Liver (tissue), 9 donors: Measurements from ENCODE around the gene SCLT1. TPM values are rescaled to one million over a fixed set of nuclear protein-coding genes. Genes with fewer than 3 reads are reported as not detected.

Source experiments
- DNase-seq: peaks from one replicate; pipeline ENCODE4 v3.0.0-alpha.2; 2017; ENCODE audit warnings: low spot score
- H3K27ac ChIP-seq, 2 donors: one replicate each; pipeline ENCODE4 v1.7.0; 2013; ENCODE audit warnings: inconsistent platforms in 2 of 2, low read length in 2 of 2, control low read depth in 1 of 2, low read depth in 1 of 2, mild to moderate bottlenecking in 1 of 2
- H3K27me3 ChIP-seq, 4 donors: one replicate each; pipeline versions ENCODE4 v1.6.1 to v1.7.0; 2013; ENCODE audit warnings: low read length in 3 of 4, inconsistent platforms in 1 of 4, mild to moderate bottlenecking in 1 of 4, moderate library complexity in 1 of 4; ENCODE audit not compliant: control insufficient read depth in 4 of 4, insufficient read depth in 4 of 4
- H3K36me3 ChIP-seq, 4 donors: one replicate each; pipeline versions ENCODE4 v1.6.1 to v1.7.0; 2013; ENCODE audit warnings: low read length in 3 of 4, mild to moderate bottlenecking in 3 of 4, low read depth in 1 of 4, moderate library complexity in 1 of 4; ENCODE audit not compliant: control insufficient read depth in 4 of 4, insufficient read depth in 3 of 4
- H3K4me1 ChIP-seq, 4 donors: one replicate each; pipeline versions ENCODE4 v1.6.1 to v1.7.0; 2013; ENCODE audit warnings: low read length in 3 of 4, mild to moderate bottlenecking in 3 of 4, moderate library complexity in 1 of 4; ENCODE audit not compliant: control insufficient read depth in 4 of 4, insufficient read depth in 4 of 4
- H3K4me3 ChIP-seq, 3 donors: one replicate each; pipeline versions ENCODE4 v1.6.1 to v1.7.0; 2013; ENCODE audit warnings: low read length in 3 of 3, control low read depth in 1 of 3, low read depth in 1 of 3, mild to moderate bottlenecking in 1 of 3
- H3K9ac ChIP-seq, 2 donors: one replicate each; pipeline ENCODE4 v1.7.0; 2013; ENCODE audit warnings: low read length in 2 of 2, mild to moderate bottlenecking in 2 of 2, moderate library complexity in 2 of 2, control low read depth in 1 of 2, low read depth in 1 of 2
- H3K9me3 ChIP-seq, 4 donors: one replicate each; pipeline versions ENCODE4 v1.6.1 to v1.7.0; 2013; ENCODE audit warnings: low read length in 3 of 4; ENCODE audit not compliant: control insufficient read depth in 4 of 4
- FOXA1 ChIP-seq: IDR thresholded peaks from 2 replicates; pipeline ENCODE4 v1.6.1; 2016; ENCODE audit warnings: antibody characterized with exemption
- FOXA2 ChIP-seq: IDR thresholded peaks from 2 replicates; pipeline ENCODE4 v1.6.1; 2016; ENCODE audit warnings: antibody characterized with exemption
- GABPA ChIP-seq, 2 donors: IDR thresholded peaks in 1 of 2; conservative IDR thresholded peaks in 1 of 2; 2 replicates each; pipeline ENCODE4 v1.6.1; 2016; ENCODE audit warnings: antibody characterized with exemption in 2 of 2, mild to moderate bottlenecking in 1 of 2, moderate library complexity in 1 of 2
- HNF4A ChIP-seq, 2 donors: conservative IDR thresholded peaks; 2 replicates each; pipeline ENCODE4 v1.6.1; 2016; ENCODE audit warnings: antibody characterized with exemption in 2 of 2, mild to moderate bottlenecking in 2 of 2
- HNF4G ChIP-seq: IDR thresholded peaks from 2 replicates; pipeline ENCODE4 v1.6.1; 2016; ENCODE audit warnings: antibody characterized with exemption
- JUND ChIP-seq, 2 donors: IDR thresholded peaks; 2 replicates each; pipeline ENCODE4 v1.6.1; 2016; ENCODE audit warnings: antibody characterized with exemption in 2 of 2
- NR2F2 ChIP-seq: IDR thresholded peaks from 2 replicates; pipeline ENCODE4 v1.6.1; 2016; ENCODE audit warnings: antibody characterized with exemption
- RAD21 ChIP-seq, 2 donors: IDR thresholded peaks; 2 replicates each; pipeline ENCODE4 v1.6.1; 2016; ENCODE audit warnings: antibody characterized with exemption in 2 of 2, mild to moderate bottlenecking in 2 of 2
- RXRA ChIP-seq, 2 donors: IDR thresholded peaks; 2 replicates each; pipeline ENCODE4 v1.6.1; 2017 to 2018; ENCODE audit warnings: antibody characterized with exemption in 2 of 2, mild to moderate bottlenecking in 1 of 2
- SP1 ChIP-seq: IDR thresholded peaks from 2 replicates; pipeline ENCODE4 v1.6.1; 2018; ENCODE audit warnings: antibody characterized with exemption, mild to moderate bottlenecking
- TAF1 ChIP-seq: conservative IDR thresholded peaks from 2 replicates; pipeline ENCODE4 v1.6.1; 2016; ENCODE audit warnings: antibody characterized with exemption, mild to moderate bottlenecking
- YY1 ChIP-seq: IDR thresholded peaks from 2 replicates; pipeline ENCODE4 v1.6.1; 2016; ENCODE audit warnings: antibody characterized with exemption, mild to moderate bottlenecking
- WGBS: extraction: QIAGEN DNeasy Blood & Tissue Kit; methylation state at CpG from one replicate; pipeline ENCODE4 v1.1.7; 2013; 5-methylcytosine and 5-hydroxymethylcytosine counted together
- polyA plus RNA-seq, 2 donors: library from polyadenylated mRNA; stranded (reverse) in 1 of 2; unstranded in 1 of 2; fragments of 200-250 nt in 1 of 2; fragments of >200 nt in 1 of 2; fragmentation: Nextera tagmentation in 1 of 2; extraction: Ambion mirVana in 1 of 2; gene quantifications; one replicate each; pipeline versions ENCODE4 v1.2.1 to v1.2.3, GENCODE V29; 2013 to 2015
- total RNA-seq, 2 donors: library from RNA; depleted of rRNA; stranded (reverse); fragments of >200 nt; gene quantifications; one replicate each; pipeline ENCODE4 v1.2.3, GENCODE V29; 2014
- TF ChIP-seq, protein P1 (sequence below): IDR thresholded peaks from 2 replicates; pipeline ENCODE4 v1.6.1; 2016; ENCODE audit warnings: antibody characterized with exemption
- TF ChIP-seq, protein P2 (sequence below): IDR thresholded peaks from 2 replicates; pipeline ENCODE4 v1.6.1; 2016; ENCODE audit warnings: antibody characterized with exemption
- TF ChIP-seq, protein P3 (sequence below): IDR thresholded peaks from 2 replicates; pipeline ENCODE4 v1.6.1; 2016; ENCODE audit warnings: antibody characterized with exemption, mild to moderate bottlenecking
- TF ChIP-seq, protein P4 (sequence below): fragments of 150-350 bp; IDR thresholded peaks from 2 replicates; pipeline ENCODE4 v1.5.1; 2017; ENCODE audit warnings: improper control_type of control experiment, low read depth, low read length; ENCODE audit not compliant: missing input control
- TF ChIP-seq, protein P5 (sequence below): IDR thresholded peaks from 2 replicates; pipeline ENCODE4 v1.6.1; 2016; ENCODE audit warnings: antibody characterized with exemption
- donor health status: healthy.
- donor health status: healthy.
- donor health status: healthy.
- donor health status: healthy.
- donor health status: healthy.

SCLT1 gene
- total and polyA plus RNA-seq, 4 donors = 1.2 to 14.2 (median 4.0) TPM

DNA sequence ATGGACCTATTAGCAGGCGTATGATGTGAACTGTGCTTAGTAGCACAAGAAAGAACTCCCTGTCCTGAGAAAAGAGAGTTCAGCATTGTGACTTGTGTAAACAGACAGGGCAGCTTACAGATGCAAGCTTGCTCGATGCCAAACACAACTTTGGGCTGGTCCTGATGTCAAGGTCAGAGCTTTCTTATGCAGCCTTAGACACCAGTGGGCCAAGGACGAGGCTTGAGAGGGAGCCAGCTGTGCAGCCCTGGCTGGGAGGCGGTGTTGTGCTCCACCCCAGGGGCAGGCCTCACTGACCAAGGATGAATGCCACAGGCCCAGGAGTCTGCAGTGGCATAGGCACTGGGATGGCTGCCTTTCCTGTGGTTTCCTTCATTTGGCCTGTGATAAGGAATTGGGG, 248.4 kb downstream of the SCLT1 start:
- no peak overlapping the region for H3K27ac ChIP-seq
- 61% methylated on average over 4 of the region's 4 CpGs for WGBS
- peaks cover 2 to 42% (median 18%) of the 10 kb centered on the region in 4 donors for H3K36me3 ChIP-seq
- peaks cover 3 to 18% (median 7%) of the 10 kb centered on the region in 4 donors for H3K4me1 ChIP-seq
- no peaks in the 10 kb centered on the region for H3K9me3 ChIP-seq
- no peaks in the 10 kb centered on the region for H3K27me3 ChIP-seq
- H3K9ac ChIP-seq = no peak overlapping the region
- peak; percentile 43 for TF ChIP-seq NR2F2
- peak in 1 of 2 donors; percentile 22 for TF ChIP-seq HNF4A (conservative IDR thresholded peaks at IDR 0.05)
- peak; percentile 22 to 28 for TF ChIP-seq RXRA (IDR thresholded peaks at IDR 0.05)
- TF ChIP-seq TAF1 = no peak
- TF ChIP-seq YY1 = no peak
- TF ChIP-seq SP1 = peak; percentile 30
- H3K4me3 ChIP-seq = no peak overlapping the region
- DNase-seq = no peak

DNA sequence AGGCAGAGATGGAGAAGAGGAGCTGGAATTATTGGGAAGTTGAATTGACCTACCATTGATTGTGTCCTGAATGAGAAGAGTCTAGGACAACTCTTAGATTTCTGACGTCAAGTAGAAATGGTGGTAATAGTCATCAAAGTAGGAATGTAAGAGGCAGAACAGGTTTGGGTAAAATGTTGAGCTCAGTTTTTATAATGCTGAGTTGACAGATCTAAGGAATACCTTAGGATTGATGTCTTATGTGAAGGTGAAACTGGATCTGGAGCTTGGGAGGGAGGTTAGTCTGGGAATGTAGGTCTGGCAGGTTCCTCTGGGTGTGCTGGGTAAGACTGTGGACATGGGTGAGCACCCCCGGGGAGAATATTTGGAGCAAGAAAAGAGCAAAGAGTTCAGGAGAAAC, 251.9 kb downstream of the SCLT1 start:
- no peak overlapping the region for H3K9ac ChIP-seq
- H3K4me3 ChIP-seq = no peak overlapping the region
- no peak for TF ChIP-seq JUND (IDR thresholded peaks at IDR 0.05)
- TF ChIP-seq, protein P1, sequence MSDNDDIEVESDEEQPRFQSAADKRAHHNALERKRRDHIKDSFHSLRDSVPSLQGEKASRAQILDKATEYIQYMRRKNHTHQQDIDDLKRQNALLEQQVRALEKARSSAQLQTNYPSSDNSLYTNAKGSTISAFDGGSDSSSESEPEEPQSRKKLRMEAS = no peak
- TF ChIP-seq, protein P2, sequence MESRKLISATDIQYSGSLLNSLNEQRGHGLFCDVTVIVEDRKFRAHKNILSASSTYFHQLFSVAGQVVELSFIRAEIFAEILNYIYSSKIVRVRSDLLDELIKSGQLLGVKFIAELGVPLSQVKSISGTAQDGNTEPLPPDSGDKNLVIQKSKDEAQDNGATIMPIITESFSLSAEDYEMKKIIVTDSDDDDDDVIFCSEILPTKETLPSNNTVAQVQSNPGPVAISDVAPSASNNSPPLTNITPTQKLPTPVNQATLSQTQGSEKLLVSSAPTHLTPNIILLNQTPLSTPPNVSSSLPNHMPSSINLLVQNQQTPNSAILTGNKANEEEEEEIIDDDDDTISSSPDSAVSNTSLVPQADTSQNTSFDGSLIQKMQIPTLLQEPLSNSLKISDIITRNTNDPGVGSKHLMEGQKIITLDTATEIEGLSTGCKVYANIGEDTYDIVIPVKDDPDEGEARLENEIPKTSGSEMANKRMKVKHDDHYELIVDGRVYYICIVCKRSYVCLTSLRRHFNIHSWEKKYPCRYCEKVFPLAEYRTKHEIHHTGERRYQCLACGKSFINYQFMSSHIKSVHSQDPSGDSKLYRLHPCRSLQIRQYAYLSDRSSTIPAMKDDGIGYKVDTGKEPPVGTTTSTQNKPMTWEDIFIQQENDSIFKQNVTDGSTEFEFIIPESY = no peak
- no peak for TF ChIP-seq NR2F2
- TF ChIP-seq TAF1 = no peak
- H3K36me3 ChIP-seq = peaks cover 0 to 14% (median under 1%) of the 10 kb centered on the region in 4 donors
- DNase-seq = no peak
- peaks cover 3 to 21% (median 7%) of the 10 kb centered on the region in 4 donors for H3K4me1 ChIP-seq
- no peaks in the 10 kb centered on the region for H3K9me3 ChIP-seq
- H3K27ac ChIP-seq = no peak overlapping the region
- H3K27me3 ChIP-seq = no peaks in the 10 kb centered on the region
- 97% methylated on average over 2 of the region's 2 CpGs for WGBS

DNA sequence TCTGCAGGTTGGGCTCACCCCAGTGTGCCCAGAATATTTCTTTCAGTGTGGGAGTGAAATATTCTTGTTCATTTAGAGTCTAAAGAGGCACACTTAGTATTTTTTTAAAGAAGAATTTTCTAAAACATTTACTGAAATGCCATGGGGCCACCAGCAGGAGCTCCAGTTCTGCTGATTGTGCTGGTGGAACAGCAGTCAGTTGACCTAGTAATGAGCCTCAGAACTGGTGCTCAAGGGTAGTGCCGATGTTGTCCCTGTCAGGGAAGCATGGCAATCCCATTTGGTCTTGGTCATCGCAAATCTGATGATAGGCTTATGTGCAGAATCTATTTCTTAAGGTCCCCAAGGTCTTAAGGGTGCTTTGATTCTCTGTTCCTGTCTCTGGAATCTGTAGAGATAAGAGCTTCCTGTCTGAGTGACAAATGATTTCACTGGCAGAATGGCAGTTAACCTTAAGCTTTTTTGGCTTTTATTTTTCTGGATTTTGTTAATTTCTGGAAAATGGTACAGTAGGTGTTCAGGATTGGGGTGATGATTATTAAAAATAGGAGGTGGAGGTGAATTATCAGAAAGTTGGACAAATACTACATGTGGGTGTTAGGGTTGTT, 252.5 kb downstream of the SCLT1 start:
- Histone ChIP-seq H3K27ac (no peak overlapping the region), H3K9me3 (no peaks in the 10 kb centered on the region), H3K36me3 (peaks cover 0 to 10% (median 0%) of the 10 kb centered on the region in 4 donors), H3K9ac (no peak overlapping the region), H3K4me1 (peaks cover 4 to 23% (median 7%) of the 10 kb centered on the region in 4 donors), H3K4me3 (no peak overlapping the region), H3K27me3 (no peaks in the 10 kb centered on the region)
- DNase-seq = no peak
- whole genome bisulfite sequencing = 81% methylated on average over 2 of the region's 2 CpGs
- TF ChIP-seq GABPA (IDR thresholded peaks at IDR 0.05 in 1 of 2, conservative IDR thresholded peaks at IDR 0.05 in 1 of 2) (no peak), NR2F2 (no peak), JUND (IDR thresholded peaks at IDR 0.05) (no peak), YY1 (no peak), HNF4G (no peak), HNF4A (conservative IDR thresholded peaks at IDR 0.05) (no peak), RAD21 (IDR thresholded peaks at IDR 0.05) (no peak), FOXA1 (no peak), FOXA2 (no peak), TAF1 (no peak)
- TF ChIP-seq, protein P3, sequence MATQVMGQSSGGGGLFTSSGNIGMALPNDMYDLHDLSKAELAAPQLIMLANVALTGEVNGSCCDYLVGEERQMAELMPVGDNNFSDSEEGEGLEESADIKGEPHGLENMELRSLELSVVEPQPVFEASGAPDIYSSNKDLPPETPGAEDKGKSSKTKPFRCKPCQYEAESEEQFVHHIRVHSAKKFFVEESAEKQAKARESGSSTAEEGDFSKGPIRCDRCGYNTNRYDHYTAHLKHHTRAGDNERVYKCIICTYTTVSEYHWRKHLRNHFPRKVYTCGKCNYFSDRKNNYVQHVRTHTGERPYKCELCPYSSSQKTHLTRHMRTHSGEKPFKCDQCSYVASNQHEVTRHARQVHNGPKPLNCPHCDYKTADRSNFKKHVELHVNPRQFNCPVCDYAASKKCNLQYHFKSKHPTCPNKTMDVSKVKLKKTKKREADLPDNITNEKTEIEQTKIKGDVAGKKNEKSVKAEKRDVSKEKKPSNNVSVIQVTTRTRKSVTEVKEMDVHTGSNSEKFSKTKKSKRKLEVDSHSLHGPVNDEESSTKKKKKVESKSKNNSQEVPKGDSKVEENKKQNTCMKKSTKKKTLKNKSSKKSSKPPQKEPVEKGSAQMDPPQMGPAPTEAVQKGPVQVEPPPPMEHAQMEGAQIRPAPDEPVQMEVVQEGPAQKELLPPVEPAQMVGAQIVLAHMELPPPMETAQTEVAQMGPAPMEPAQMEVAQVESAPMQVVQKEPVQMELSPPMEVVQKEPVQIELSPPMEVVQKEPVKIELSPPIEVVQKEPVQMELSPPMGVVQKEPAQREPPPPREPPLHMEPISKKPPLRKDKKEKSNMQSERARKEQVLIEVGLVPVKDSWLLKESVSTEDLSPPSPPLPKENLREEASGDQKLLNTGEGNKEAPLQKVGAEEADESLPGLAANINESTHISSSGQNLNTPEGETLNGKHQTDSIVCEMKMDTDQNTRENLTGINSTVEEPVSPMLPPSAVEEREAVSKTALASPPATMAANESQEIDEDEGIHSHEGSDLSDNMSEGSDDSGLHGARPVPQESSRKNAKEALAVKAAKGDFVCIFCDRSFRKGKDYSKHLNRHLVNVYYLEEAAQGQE = no peak
- TF ChIP-seq, protein P1 = no peak
- TF ChIP-seq, protein P2 = no peak
- TF ChIP-seq, protein P4, sequence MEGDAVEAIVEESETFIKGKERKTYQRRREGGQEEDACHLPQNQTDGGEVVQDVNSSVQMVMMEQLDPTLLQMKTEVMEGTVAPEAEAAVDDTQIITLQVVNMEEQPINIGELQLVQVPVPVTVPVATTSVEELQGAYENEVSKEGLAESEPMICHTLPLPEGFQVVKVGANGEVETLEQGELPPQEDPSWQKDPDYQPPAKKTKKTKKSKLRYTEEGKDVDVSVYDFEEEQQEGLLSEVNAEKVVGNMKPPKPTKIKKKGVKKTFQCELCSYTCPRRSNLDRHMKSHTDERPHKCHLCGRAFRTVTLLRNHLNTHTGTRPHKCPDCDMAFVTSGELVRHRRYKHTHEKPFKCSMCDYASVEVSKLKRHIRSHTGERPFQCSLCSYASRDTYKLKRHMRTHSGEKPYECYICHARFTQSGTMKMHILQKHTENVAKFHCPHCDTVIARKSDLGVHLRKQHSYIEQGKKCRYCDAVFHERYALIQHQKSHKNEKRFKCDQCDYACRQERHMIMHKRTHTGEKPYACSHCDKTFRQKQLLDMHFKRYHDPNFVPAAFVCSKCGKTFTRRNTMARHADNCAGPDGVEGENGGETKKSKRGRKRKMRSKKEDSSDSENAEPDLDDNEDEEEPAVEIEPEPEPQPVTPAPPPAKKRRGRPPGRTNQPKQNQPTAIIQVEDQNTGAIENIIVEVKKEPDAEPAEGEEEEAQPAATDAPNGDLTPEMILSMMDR = no peak
- TF ChIP-seq, protein P5, sequence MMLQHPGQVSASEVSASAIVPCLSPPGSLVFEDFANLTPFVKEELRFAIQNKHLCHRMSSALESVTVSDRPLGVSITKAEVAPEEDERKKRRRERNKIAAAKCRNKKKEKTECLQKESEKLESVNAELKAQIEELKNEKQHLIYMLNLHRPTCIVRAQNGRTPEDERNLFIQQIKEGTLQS = no peak
